NCI-H1105 treated with DMSO at 0.1 percent for 48 hours (cell line): ENCODE measurements around the gene CNGA1.
"Not testable (repeated sequence)": the region's sequence is repeated elsewhere in the genome, so short reads cannot be mapped to it uniquely, and the experiment has no call there.

Experiments used
- DNase-seq: peaks from one replicate; lab custom pipeline; 2025; lab: John Stamatoyannopoulos, UW

Gene CNGA1

DNA sequence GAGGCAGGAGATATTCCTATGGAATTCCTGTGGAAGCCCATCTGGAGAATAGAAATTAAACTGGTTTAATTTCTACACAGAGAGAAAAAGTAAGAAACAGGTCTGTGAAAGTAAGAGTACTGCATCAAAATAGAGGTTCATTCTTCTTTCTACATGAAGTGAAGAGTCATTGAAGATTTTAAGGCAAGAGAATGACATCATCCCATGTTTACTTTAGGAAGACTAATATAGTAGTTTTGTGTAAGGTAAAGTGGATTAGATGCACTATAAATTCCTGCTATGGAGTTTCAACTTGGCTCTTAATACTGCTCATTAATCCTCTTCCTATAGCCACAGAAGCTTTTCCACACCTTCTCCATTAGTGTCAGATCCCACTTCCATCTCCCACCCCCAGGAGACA, 47.6 kb downstream of the CNGA1 start:
- DNase-seq = no peak

DNA sequence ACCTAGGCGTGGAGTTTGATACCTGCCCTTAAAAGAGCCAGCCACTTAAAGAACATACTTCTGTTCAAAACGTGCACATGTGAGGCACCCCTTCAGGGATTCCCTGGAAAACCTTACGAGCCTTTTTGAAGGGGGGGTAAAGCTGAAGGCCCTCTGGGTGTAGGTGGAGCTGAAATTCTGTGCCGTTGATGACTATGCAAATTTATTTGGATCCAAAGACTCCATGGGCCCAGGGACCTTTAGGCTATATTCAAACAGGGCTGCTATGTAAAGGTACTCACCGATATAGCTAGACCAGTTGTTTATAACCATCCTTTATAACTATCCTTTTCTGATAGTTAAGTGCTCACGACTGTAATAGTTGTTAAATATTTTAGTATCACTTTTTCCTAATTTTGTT, 61.8 kb downstream of the CNGA1 start:
- DNase-seq = no peak

DNA sequence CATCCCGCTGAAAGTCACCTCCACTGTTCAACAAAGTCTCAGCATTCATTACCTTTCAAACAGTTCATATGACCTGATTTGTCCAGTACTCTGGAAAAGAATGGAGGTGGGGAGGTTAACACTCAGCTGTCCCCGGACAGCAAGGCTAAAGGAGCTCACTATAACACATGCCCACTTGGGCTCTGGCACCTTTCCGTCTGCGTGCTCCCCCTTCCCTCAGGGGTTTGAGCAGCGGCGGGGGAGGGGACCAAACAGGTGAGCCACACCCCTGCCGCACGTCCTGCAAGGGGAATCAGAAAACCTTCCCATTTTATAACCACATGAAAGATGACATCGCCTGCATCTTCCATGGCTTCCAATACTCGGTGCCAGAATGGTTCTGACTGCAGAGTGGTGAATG, 62.2 kb downstream of the CNGA1 start:
- no peak for DNase-seq

DNA sequence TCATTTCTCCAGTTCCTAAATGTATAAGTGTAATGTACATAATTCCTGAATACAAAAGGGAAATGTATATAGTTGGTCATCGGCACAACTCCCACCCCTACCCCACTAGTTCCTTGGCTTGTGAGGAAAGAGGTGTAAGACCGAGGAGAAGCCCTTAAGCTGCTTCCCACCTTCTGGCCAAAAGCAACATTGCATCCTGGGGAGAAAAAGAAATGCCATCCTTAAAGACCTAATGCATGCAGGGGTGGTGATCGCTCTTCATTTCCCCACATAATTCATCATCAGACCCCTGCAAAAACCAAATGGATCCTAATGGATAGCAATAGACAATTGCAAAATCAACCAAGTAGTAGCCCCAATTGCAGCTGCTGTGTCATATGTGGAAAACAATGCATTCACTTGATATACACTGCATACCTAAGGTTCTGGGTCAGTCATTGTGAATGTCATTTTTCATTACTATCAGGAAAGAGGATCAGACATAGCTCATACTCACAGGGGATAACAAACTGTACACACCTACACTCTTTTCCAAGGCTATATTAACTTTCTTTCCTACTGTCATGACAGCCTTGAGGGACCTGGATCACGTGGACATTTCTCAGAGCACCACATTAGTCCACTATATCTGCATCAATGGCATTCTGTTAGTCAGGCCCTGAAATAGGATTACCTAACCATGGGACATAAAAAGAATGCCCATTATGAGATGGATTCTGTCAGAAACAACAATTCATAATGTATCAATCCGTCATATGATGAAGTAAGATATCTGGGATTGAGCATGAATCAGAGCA, 70.4 kb downstream of the CNGA1 start:
- DNase-seq = no peak

DNA sequence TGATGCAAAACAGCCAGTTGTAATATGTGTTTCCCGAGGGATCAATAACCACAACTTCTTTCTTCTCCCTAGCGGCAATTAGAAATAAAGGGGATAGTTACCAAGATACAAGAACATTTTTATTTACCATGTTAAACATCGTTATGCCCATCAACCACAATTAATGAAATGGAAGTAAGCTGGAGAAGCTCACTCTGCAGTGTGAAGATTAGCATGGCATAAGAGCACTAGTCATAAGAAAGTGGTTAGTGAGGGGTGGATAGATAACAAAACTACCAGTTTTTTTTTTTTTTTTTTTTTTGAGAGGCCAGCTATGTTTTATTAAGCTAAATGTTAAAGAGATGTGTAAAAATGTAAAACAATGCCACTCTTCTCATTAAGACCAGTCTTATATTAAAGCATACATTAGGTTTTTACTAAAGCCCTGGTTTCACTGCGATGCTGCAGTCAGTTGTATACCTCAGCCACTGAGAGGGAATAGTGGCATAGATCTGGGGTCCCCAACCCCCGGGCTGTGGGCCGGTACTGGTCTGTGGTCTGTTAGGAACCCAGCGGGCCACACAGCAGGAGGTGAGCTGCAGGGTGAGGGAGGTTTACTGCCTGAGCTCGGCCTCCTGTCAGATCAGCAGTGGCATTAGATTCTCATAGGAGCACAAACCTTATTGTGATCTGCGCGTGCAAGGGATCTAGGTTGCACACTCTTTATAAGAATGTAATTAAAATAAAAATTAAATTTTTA, 74.2 kb downstream of the CNGA1 start:
- peak; percentile 25 for DNase-seq

DNA sequence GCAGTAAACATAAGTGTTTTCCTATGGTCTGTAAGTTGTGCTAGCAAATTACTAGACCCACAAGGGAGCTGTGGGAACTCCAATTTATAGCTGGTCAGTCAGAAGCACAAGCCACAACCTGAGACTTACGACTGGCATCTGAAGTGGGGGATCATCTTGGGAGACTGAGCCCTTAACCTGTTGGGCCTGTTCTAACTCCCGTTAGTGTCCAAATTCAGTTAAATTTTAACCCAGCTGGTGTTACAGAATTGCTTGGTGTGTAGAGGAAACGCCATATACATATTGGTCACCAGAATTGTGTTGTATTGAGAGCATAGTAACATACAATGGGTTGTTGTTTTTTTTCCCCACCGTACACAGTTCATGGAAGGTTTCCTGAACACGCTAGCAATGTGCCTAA, 77.0 kb downstream of the CNGA1 start:
- DNase-seq = no peak

DNA sequence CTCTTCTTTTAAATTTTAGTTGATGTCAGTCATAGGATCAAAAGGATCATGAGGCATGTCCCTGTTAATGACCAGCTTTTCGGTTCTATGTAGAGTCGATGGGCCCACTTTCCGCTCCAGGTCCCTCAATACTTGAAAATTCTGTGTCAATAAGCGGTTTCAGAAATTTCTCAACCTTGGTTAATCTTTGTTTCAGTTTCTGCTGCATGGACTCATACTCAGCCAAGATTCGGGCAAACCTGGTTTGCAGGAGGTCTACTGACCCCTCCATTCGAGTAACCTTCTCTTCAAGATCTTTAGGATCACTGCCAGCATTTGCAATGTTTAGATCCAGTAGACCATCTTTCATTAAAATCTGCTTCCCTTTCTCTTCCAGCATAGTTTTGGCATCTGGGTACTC, 80.1 kb downstream of the CNGA1 start:
- no peak for DNase-seq

DNA sequence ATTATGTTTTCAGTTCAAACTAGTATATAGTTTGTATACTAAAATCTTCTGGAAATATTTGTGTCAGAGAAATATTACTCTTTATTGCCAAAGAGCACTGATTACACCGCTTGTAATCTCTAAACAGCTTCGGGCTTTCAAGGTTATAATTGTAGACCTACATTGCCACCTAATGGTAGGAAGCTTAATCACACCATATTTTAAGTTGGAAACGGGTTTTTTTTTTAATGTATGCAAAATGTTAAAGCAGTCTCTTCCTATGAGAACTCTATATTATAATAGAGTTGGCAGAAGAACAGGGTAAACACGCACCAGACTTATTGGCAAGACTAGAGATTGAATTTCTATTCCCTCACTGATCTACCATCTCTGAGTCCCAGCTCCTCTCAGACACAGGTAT, 82.6 kb downstream of the CNGA1 start:
- peak; percentile 15 for DNase-seq

DNA sequence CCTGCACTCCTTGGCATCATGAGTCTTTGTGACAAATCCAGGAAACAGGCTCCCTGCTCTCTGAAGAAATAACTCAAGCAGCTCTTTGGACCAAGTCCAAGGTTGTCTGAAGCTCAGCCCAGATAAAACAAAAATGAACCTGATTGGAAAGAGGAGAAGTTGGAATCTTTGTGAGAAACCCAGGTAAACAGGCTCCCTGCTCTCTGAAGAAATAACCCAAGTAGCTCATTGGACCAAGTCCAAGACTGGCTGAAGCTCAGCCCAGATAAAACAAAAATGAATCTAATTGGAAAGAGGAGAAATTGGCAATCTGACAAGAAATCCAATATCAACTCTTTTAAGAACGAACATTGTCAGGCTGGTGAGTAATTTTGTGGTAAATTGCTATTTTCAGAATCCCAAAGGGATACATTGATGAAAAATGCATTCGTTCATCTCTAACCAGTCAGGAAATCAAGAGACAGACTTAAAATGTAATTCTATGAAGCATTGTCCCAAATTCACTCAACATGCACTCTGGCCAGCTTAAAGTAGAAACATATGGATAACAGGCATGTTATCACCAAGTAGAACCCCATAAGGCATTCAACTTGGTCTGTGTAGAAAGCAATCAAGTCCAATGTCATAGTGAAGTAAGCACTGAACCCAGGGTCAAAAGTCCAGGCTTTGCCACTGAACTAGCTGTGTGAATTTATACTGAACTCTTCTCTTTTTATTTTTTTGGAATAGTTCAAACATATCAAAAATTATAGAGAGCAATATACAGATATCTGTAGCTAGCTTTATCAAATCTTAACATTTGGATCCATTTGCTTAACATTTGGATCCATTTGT, 85.3 kb downstream of the CNGA1 start:
- peak; percentile 41 for DNase-seq

DNA sequence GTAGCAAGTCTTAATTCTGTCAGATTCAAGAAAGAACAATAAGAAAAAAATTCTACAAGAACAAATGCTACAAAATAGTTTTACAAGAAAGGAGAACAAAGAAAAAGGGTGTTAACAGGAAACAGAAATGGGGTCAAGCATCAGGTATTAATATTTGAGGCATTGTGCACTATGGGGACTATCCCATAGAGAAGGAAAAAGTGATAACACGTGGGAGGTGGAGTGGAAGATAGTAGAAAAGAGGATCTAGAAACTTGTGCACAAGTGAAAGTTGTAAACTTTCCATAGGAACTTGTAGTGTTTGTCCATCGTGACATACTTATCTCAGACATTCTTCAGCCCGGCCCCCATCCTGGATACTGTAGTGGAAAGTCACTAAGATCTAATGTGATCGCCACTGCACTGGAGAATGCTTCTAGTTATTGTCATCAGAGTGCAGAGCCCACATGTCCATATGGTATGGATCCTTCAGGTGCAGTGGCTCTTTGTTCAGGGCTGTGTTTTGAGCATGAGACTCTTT, 86.7 kb downstream of the CNGA1 start:
- DNase-seq = no peak

DNA sequence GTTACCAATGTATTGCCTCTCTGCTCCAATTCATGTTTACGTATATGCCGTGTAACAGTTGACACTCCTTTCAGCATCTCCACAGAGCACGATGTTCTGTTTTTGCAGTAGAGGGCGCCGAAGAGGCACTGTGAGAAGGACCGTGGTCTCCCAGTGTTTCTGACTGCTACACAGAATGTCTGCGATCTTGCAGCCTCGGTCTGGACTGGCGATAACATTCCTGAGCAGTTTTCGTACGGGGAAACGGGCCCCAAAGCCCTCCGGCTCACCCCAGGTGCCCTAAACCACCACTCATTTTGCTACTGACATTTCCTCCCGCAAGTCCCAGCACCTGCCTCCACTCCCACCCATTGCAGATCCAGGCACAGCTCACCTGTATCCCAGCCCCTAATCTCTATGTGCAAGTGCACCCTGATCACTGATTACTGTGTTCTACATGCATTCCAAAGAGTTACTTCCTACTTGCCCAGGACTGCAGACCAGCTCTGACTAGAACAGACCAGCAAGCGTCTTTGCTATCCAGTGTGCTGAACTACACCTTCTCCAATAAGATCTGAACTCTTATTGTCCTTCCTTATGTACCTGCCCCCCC, 89.7 kb downstream of the CNGA1 start:
- peak; percentile 56 for DNase-seq

DNA sequence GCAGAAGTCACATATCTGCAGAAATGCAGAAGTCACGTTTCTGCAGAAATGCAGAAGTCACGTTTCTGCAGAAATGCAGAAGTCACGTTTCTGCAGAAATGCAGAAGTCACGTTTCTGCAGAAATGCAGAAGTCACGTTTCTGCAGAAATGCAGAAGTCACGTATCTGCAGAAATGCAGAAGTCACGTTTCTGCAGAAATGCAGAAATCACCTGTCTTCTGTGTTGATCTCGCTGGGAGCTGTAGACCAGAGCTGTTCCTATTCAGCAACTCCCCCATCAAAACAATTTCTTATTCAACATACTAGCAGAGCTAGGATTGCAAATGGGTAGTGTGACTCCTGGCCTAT, 93.2 kb downstream of the CNGA1 start:
- not testable (repeated sequence) for DNase-seq

DNA sequence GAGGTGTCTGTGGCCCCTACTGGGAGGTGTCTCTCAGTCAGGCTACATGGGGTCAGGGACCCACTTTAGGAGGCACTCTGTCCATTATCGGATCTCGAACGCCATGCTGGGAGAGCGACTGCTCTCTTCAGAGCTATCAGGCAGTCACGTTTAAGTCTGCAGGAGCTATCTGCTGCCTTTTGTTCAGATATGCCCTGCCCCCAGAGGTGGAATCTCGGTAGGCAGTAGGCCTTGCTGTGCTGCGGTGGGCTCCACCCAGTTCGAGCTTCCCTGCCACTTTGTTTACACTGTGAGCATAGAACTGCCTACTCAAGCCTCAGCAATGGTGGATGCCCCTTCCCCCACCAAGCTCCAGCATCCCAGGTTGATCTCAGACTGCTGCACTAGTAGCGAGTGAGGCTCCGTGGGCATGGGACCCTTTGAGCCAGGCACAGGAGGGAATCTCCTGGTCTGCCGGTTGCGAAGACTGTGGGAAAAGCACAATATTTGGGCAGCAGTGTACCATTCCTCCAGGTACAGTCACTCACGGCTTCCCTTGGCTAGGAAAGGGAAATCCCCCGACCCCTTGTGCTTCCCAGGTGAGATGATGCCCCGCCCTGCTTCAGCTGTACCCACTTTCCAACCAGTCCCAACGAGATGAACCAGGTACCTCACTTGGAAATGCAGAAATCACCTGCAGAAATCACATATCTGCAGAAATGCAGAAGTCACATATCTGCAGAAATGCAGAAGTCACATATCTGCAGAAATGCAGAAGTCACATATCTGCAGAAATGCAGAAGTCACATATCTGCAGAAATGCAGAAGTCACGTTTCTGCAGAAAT, 93.8 kb downstream of the CNGA1 start:
- DNase-seq = not testable (repeated sequence)

DNA sequence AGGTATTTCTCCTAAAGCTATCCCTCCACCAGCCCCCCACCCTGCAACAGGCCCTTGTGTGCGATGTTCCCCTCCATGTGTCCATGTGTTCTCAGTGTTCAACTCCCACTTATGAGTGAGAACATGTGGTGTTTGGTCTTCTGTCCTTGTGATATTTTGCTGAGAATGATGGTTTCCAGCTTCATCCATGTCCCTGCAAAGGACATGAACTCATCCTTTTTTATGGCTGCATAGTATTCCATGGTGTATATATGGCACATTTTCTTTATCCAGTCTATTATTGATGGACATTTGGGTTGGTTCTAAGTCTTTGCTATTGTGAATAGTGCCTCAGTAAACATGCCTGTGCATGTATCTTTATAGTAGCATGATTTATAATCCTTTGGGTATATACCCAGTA, 99.3 kb downstream of the CNGA1 start:
- not testable (repeated sequence) for DNase-seq

DNA sequence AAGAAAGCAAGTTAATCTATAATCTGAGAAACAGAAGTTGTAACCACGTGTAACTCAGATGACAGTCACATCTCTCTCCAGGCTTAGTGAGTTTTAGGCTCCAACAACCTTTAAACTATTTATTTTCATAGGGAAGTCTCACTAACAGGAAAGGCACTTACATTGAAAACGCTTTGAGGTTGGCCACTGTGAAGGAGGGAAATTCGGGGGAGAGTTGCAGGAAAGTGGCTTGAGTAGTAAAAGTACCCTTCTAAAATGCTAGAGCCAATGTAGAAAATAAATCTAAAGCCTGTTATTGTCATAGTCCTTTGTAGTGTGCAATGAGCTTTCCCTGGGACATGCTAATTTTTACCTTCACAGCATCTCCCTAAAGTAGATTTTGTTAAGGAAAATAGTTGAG, 101.1 kb downstream of the CNGA1 start:
- no peak for DNase-seq

DNA sequence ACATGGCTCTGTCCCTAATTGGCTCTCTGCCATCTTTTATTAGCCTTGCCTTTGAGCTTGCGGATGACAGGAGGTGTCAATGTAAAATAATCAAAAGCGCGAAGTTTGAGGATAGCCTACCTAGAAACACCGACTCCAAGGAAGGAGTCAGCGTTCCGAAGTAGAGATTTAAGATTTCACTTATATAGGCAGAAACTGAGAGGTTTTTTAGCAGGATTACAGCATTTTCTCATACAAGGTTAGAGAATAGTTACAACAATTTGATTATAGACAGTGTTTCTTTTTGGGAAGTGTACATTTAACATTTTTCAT, 101.6 kb downstream of the CNGA1 start:
- no peak for DNase-seq

DNA sequence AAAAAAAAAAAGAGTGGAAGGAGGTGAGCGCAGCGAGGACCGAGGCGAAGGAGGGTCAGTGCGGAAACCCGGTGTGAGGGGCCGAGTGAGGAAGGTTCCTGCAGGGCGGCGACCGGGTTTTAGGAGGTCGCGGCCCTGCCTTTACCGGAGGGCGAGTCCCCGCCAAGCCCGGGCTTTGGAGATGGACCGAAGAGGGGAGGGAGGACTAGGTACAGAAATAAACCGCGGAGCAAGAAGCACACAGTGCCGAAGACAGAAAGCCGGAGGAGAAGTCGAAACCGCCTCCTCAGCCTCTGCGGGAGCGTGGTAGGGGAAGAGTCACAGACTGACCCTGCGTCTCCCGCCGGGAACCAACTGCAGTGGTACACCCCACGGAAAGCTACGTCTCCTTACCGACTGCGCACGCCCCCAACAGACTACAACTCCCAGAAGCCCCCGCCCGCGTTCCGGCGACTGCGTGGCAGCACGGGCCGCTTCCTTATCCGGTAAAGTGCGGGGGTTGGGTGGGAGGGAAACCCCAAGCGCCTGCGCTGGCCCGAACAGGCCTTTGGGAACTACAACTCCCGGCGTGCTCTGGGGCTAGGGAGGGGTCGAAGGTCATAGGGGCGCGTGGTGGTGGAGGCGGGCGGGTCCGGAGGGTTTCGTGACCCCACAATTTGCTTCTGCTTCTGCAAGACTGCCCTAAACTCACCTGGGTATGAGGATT, 102.1 kb downstream of the CNGA1 start, which contains the start of gene NFXL1:
NFXL1 (minus strand) TSS at position 364 of the 706 bp plus-strand sequence. CDS start 380 bp downstream, outside the sequence.
- peak; percentile 91 for DNase-seq

DNA sequence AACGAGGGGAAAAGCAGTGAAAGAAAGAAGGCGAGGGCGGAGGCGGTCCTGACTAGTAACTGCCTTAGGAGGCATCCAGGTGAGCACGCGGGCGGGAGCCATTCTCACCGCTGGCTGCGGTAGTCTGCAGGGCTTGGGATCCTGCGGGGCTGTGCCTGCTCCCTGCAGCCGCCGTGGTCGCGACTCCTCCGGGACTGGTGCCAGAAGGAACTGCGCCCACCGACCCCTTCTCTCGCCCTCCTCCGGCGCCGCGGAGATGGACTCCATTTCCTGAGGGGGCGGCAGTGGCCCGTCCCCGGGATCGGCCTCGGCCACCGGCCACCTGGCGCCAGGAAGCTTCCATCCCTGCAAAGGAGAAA, 102.6 kb downstream of the CNGA1 start:
- DNase-seq = peak; percentile 30

DNA sequence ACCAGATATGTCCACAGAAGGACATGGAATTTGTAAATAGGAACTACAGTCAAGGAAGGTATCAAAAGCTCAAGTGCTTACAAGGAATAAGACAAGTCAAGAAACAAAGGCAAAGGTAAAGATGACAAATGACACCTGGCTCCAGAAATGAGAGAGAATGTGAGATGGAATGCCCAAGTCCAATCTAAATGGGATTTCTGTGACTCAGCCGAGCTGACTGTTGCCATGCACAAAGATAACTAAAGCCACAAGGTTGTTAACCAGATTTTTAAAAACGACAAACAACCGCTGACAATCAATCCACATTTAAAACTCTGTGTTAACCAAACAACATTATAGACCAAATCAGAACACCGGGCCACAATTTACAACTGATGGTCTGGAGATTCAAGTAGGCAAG, 103.2 kb downstream of the CNGA1 start:
- no peak for DNase-seq

DNA sequence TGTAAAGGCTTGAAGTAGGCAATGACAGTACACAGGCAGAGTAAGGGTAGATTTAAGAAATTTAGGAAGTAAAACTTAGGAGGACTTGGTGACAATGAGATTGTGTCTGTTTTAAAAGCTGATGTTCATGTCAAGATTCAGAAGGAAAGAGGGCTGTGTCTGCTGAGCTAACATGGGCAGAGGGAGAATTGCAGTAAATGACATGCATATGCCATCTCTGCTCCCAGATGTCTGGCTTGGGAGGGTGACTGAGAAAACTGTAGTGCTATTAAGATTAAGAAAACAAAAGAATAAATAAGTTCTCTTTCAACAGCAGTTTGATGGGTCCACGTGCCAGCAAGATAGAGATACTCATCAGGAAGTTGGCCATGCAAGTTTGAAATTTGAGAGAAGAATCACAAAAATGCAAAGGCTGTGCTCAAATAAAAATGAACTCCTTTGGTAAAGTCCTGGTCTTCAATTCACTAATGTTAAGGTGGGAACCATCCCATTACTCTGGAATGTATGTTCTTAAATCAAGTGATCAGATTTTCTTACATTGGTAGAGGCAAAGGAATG, 109.3 kb downstream of the CNGA1 start:
- DNase-seq = no peak
